DOHH2 (cell line): ENCODE data around the gene FAM120C.

Experiments
- H3F3A ChIP-seq: fragments of 200-600 bp; sonication (generic), shearing (Covaris generic); 2 replicates; pipeline ENCODE4 v1.6.0; 2016; ENCODE audit warnings: antibody characterized with exemption, mild to moderate bottlenecking; ENCODE audit not compliant: control insufficient read depth, insufficient read depth
- H3K27ac ChIP-seq: fragments of 200-600 bp; sonication (generic); 2 replicates; pipeline ENCODE4 v1.5.1; 2014; ENCODE audit warnings: low read depth, mild to moderate bottlenecking, low read length, moderate library complexity
- H3K27me3 ChIP-seq: fragments of 200-600 bp; sonication (generic); 2 replicates; pipeline ENCODE4 v1.6.1; 2014; ENCODE audit warnings: mild to moderate bottlenecking, low read length, mixed read lengths; ENCODE audit not compliant: control insufficient read depth
- H3K36me3 ChIP-seq: fragments of 200-600 bp; sonication (generic); 2 replicates; pipeline ENCODE4 v1.6.1; 2014; ENCODE audit warnings: mild to moderate bottlenecking, low read length, moderate library complexity, mixed read lengths; ENCODE audit not compliant: control insufficient read depth
- H3K4me1 ChIP-seq: fragments of 200-600 bp; sonication (generic); 2 replicates; pipeline ENCODE4 v1.6.1; 2014; ENCODE audit warnings: mild to moderate bottlenecking, low read length, mixed read lengths; ENCODE audit not compliant: control insufficient read depth
- H3K4me2 ChIP-seq: fragments of 200-600 bp; sonication (generic); 2 replicates; pipeline ENCODE4 v1.6.0; 2014; ENCODE audit warnings: mild to moderate bottlenecking, low read length, moderate library complexity
- H3K4me3 ChIP-seq: fragments of 200-600 bp; sonication (generic); 2 replicates; pipeline ENCODE4 v1.5.1; 2014; ENCODE audit warnings: mild to moderate bottlenecking, low read length, mixed read lengths
- H3K79me2 ChIP-seq: fragments of 200-600 bp; sonication (generic); 2 replicates; pipeline ENCODE4 v1.6.1; 2014; ENCODE audit warnings: mild to moderate bottlenecking, low read length, mixed read lengths; ENCODE audit not compliant: control insufficient read depth
- H3K9me2 ChIP-seq: fragments of 200-600 bp; sonication (generic); replicated peaks from 2 replicates; pipeline ENCODE4 v1.6.1; 2014; ENCODE audit warnings: mild to moderate bottlenecking, low read length, mixed read lengths; ENCODE audit not compliant: control insufficient read depth
- H3K9me3 ChIP-seq: fragments of 200-600 bp; sonication (generic); 2 replicates; pipeline ENCODE4 v1.6.1; 2014; ENCODE audit warnings: antibody characterized with exemption, low read length, mixed read lengths; ENCODE audit not compliant: control insufficient read depth, insufficient read depth
- H4K20me1 ChIP-seq: fragments of 200-600 bp; sonication (generic); 2 replicates; pipeline ENCODE4 v1.6.0; 2014; ENCODE audit warnings: low read depth, mild to moderate bottlenecking, antibody characterized with exemption, low read length, moderate library complexity; ENCODE audit not compliant: control insufficient read depth, insufficient read depth
- EZH2phosphoT487 ChIP-seq: fragments of 200-600 bp; sonication (generic); IDR thresholded peaks from 2 replicates; pipeline ENCODE4 v1.6.1; 2017; ENCODE audit warnings: borderline replicate concordance, mild to moderate bottlenecking, antibody characterized with exemption, low read length, moderate library complexity, mixed read lengths
- TF ChIP-seq, protein P1 (sequence below): fragments of 200-600 bp; sonication (generic); IDR thresholded peaks from one replicate; pipeline ENCODE4 v1.5.1; 2014; ENCODE audit warnings: antibody characterized with exemption, mild to moderate bottlenecking, low read depth, low read length; ENCODE audit not compliant: poor library complexity, severe bottlenecking

The FAM120C gene

DNA sequence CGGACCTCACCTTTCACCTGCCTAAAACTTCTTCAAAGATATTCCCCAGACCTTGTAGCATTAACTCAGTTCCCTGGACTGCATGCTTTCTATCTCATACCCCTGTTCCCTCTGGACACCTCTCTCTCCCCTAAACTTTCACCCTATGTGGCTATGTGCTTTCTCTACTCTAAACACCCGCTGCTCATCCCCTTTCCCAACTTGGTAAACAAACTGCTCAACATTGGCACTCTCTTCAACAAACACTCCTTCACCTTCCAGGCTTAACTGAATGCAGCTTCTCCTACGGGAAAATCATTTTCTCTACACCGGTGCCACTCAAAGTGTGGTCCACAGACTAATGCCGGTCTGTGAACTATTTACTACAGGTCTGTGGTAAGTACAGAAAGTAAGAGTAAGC is 158.7 kb downstream of the FAM120C start:
- H3K36me3 ChIP-seq, result peaks cover 28% of the 10 kb centered on the region
- no peaks in the 10 kb centered on the region for H3F3A ChIP-seq
- H3K9me3 ChIP-seq, result no peaks in the 10 kb centered on the region
- H3K27me3 ChIP-seq, result no peaks in the 10 kb centered on the region
- H4K20me1 ChIP-seq, result no peaks in the 10 kb centered on the region
- H3K4me1 ChIP-seq, result no peaks in the 10 kb centered on the region
- no peaks in the 10 kb centered on the region; the same call in 1 of the 2 replicates for H3K79me2 ChIP-seq
- H3K27ac ChIP-seq, result no peak overlapping the region
- no peaks in the 10 kb centered on the region for H3K9me2 ChIP-seq
- H3K4me3 ChIP-seq, result no peak overlapping the region
- no peak overlapping the region for H3K4me2 ChIP-seq
- no peak for TF ChIP-seq EZH2phosphoT487
- TF ChIP-seq, protein P1, sequence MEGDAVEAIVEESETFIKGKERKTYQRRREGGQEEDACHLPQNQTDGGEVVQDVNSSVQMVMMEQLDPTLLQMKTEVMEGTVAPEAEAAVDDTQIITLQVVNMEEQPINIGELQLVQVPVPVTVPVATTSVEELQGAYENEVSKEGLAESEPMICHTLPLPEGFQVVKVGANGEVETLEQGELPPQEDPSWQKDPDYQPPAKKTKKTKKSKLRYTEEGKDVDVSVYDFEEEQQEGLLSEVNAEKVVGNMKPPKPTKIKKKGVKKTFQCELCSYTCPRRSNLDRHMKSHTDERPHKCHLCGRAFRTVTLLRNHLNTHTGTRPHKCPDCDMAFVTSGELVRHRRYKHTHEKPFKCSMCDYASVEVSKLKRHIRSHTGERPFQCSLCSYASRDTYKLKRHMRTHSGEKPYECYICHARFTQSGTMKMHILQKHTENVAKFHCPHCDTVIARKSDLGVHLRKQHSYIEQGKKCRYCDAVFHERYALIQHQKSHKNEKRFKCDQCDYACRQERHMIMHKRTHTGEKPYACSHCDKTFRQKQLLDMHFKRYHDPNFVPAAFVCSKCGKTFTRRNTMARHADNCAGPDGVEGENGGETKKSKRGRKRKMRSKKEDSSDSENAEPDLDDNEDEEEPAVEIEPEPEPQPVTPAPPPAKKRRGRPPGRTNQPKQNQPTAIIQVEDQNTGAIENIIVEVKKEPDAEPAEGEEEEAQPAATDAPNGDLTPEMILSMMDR, result no peak
